EH (cell line): Measurements from ENCODE around the gene MROH2B.
"Not testable (repeated sequence)": the region's sequence is repeated elsewhere in the genome, so short reads cannot be mapped to it uniquely, and the experiment has no call there.

Experiments used
- DNase-seq: peaks from one replicate; pipeline ENCODE4 v3.0.0-alpha.2; 2015; ENCODE audit warnings: low read depth

The MROH2B gene

GRCh38 chr5:41022600-41022999 lies 48.5 kb downstream of the MROH2B start:
- not testable (repeated sequence) for DNase-seq

GRCh38 chr5:41012318-41012717 lies 58.8 kb downstream of the MROH2B start:
- no peak for DNase-seq

GRCh38 chr5:41010572-41010971 lies 60.6 kb downstream of the MROH2B start:
- no peak for DNase-seq

- peak; percentile 86 for DNase-seq
These were observed 61.9 kb downstream of the MROH2B start for GRCh38 chr5:41009232-41009631.

- DNase-seq = no peak
These were observed 66.2 kb downstream of the MROH2B start for GRCh38 chr5:41004931-41005330.

- DNase-seq = no peak
These were observed 67.3 kb downstream of the MROH2B start for GRCh38 chr5:41003670-41004376.

GRCh38 chr5:40999966-41000365 lies 71.2 kb downstream of the MROH2B start:
- DNase-seq = no peak

GRCh38 chr5:40999142-40999541 lies 72.0 kb downstream of the MROH2B start:
- no peak for DNase-seq

GRCh38 chr5:40995801-40996586 lies 75.1 kb downstream of the MROH2B start:
- no peak for DNase-seq

- no peak for DNase-seq
These were observed 79.1 kb downstream of the MROH2B start for GRCh38 chr5:40991981-40992559.

- peak; percentile 82 for DNase-seq
These were observed 79.8 kb downstream of the MROH2B start for GRCh38 chr5:40991168-40991980.

GRCh38 chr5:40988746-40989510 lies 82.2 kb downstream of the MROH2B start:
- DNase-seq = peak; percentile 47

GRCh38 chr5:40987349-40987748 lies 83.8 kb downstream of the MROH2B start:
- DNase-seq = no peak

GRCh38 chr5:40986666-40987065 lies 84.5 kb downstream of the MROH2B start:
- DNase-seq = no peak

- DNase-seq = no peak
These were observed 85.6 kb downstream of the MROH2B start for GRCh38 chr5:40985501-40985900.

GRCh38 chr5:40984884-40985283 lies 86.3 kb downstream of the MROH2B start:
- peak; percentile 88 for DNase-seq

- DNase-seq = peak; percentile 52
These were observed 87.4 kb downstream of the MROH2B start for GRCh38 chr5:40983781-40984180.

- DNase-seq = no peak
These were observed 89.7 kb downstream of the MROH2B start for GRCh38 chr5:40981420-40981819.

- no peak for DNase-seq
These were observed 94.3 kb downstream of the MROH2B start for GRCh38 chr5:40976836-40977235.

GRCh38 chr5:40976041-40976440 lies 95.1 kb downstream of the MROH2B start:
- no peak for DNase-seq

- no peak for DNase-seq
These were observed 97.7 kb downstream of the MROH2B start for GRCh38 chr5:40973364-40974004.
